Measurements from ENCODE around the gene TENT5A.

DNA sequence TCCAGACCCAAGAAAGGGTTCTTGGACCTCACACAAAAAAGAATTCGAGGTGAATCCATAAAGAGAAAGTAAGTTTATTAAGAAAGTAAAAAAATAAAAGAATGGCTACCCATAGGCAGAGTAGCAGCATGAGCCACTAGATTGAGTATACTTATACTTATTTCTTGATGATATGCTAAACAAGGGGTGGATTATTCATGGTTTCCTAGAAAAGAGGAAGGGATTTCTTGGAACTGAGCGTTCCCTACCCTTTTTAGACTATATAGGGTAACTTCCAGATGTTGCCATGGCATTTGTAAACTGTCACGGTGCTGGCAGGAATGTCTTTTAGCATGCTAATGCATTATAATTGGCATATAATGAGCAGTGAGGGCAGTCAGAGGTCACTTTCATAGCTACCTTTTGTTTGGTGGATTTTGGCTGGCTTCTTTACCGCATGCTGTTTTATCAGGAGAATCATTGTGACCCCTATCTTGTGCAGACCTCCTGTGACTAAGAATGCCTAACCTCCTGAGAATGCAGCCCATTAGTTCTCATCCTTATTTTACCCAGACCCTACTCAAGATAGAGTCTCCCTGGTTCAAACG lies 44.3 kb downstream of the TENT5A start:
- TF ChIP-seq POLR2A (IDR thresholded peaks at IDR 0.05): no peak
- TF ChIP-seq, protein P1, sequence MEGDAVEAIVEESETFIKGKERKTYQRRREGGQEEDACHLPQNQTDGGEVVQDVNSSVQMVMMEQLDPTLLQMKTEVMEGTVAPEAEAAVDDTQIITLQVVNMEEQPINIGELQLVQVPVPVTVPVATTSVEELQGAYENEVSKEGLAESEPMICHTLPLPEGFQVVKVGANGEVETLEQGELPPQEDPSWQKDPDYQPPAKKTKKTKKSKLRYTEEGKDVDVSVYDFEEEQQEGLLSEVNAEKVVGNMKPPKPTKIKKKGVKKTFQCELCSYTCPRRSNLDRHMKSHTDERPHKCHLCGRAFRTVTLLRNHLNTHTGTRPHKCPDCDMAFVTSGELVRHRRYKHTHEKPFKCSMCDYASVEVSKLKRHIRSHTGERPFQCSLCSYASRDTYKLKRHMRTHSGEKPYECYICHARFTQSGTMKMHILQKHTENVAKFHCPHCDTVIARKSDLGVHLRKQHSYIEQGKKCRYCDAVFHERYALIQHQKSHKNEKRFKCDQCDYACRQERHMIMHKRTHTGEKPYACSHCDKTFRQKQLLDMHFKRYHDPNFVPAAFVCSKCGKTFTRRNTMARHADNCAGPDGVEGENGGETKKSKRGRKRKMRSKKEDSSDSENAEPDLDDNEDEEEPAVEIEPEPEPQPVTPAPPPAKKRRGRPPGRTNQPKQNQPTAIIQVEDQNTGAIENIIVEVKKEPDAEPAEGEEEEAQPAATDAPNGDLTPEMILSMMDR (IDR thresholded peaks at IDR 0.05): no peak

All from tibial nerve (tissue), 3 donors.